GM23338 (cell line): ENCODE data around the gene TMEM30B. TPM values are rescaled to one million over a fixed set of nuclear protein-coding genes. Genes with fewer than 3 reads are reported as not detected.

Experiments
- ATAC-seq: fragments of 200-7000 bp; cut with Tn5 transposase; 3 replicates; pipeline ENCODE4 v1.9.1; 2020
- DNase-seq: peaks from one replicate; pipeline ENCODE4 v3.0.0-alpha.2; 2015; ENCODE audit warnings: low spot score
- H2AFZ ChIP-seq: fragments of 200-600 bp; sonication (generic); 2 replicates; pipeline ENCODE4 v1.8.0; 2016; ENCODE audit warnings: antibody characterized with exemption, mild to moderate bottlenecking, moderate library complexity
- H3F3A ChIP-seq: fragments of 200-600 bp; sonication (generic); replicated peaks from 2 replicates; pipeline ENCODE4 v1.8.0; 2017; ENCODE audit warnings: antibody characterized with exemption, mixed run types, low read depth
- H3K27ac ChIP-seq: fragments of 200-600 bp; sonication (generic); 2 replicates; pipeline ENCODE4 v1.6.1; 2016; ENCODE audit warnings: low read depth
- H3K27me3 ChIP-seq: fragments of 200-600 bp; sonication (generic); 2 replicates; pipeline ENCODE4 v1.8.0; 2016; ENCODE audit warnings: mild to moderate bottlenecking, mixed run types, moderate library complexity; ENCODE audit not compliant: insufficient read depth
- H3K36me3 ChIP-seq: fragments of 200-600 bp; sonication (generic); 2 replicates; pipeline ENCODE4 v1.8.0; 2016; ENCODE audit warnings: mild to moderate bottlenecking; ENCODE audit not compliant: insufficient read depth
- H3K4me1 ChIP-seq: fragments of 200-600 bp; sonication (generic); 2 replicates; pipeline ENCODE4 v1.8.0; 2016; ENCODE audit warnings: mild to moderate bottlenecking, moderate library complexity; ENCODE audit not compliant: insufficient read depth
- H3K4me2 ChIP-seq: fragments of 200-600 bp; sonication (generic); 2 replicates; pipeline ENCODE4 v1.7.1; 2017; ENCODE audit warnings: mixed run types
- H3K4me3 ChIP-seq: fragments of 200-600 bp; sonication (generic); 2 replicates; pipeline ENCODE4 v1.6.1; 2016; ENCODE audit warnings: mixed run types
- H3K79me2 ChIP-seq: fragments of 200-600 bp; sonication (generic); replicated peaks from 2 replicates; pipeline ENCODE4 v1.8.0; 2017; ENCODE audit warnings: mild to moderate bottlenecking; ENCODE audit not compliant: insufficient read depth
- H3K9me2 ChIP-seq: fragments of 200-600 bp; sonication (generic); 2 replicates; pipeline ENCODE4 v1.8.0; 2017; ENCODE audit not compliant: insufficient read depth
- H4K20me1 ChIP-seq: fragments of 200-600 bp; sonication (generic); replicated peaks from 2 replicates; pipeline ENCODE4 v1.8.0; 2017; ENCODE audit warnings: mild to moderate bottlenecking; ENCODE audit not compliant: insufficient read depth
- H3K27ac Mint-ChIP-seq: 2 replicates; pipeline ENCODE4 v1.8.0; 2020; ENCODE audit warnings: inconsistent platforms, mild to moderate bottlenecking, moderate library complexity, mixed read lengths
- H3K27me3 Mint-ChIP-seq: 3 replicates; pipeline ENCODE4 v1.8.0; 2022; ENCODE audit warnings: low read depth, mild to moderate bottlenecking, moderate library complexity, mixed read lengths, inconsistent platforms; ENCODE audit not compliant: insufficient read depth, poor library complexity
- H3K36me3 Mint-ChIP-seq: 3 replicates; pipeline ENCODE4 v1.8.0; 2021; ENCODE audit warnings: low read depth, mild to moderate bottlenecking, inconsistent platforms, moderate library complexity, mixed read lengths
- H3K4me1 Mint-ChIP-seq: 3 replicates; pipeline ENCODE4 v1.8.0; 2020; ENCODE audit warnings: mild to moderate bottlenecking, inconsistent platforms, mixed read lengths
- H3K4me3 Mint-ChIP-seq: 3 replicates; pipeline ENCODE4 v1.8.0; 2021; ENCODE audit warnings: moderate library complexity, mild to moderate bottlenecking, inconsistent platforms, mixed read lengths
- H3K9me3 Mint-ChIP-seq: 3 replicates; pipeline ENCODE4 v1.8.0; 2020; ENCODE audit warnings: moderate library complexity, mild to moderate bottlenecking, inconsistent platforms, mixed read lengths
- CREB1 ChIP-seq: fragments of 250-450 bp; sonication (Bioruptor Pico); IDR thresholded peaks from 2 replicates; pipeline ENCODE4 v1.5.0; 2020; ENCODE audit warnings: low read depth, mild to moderate bottlenecking, moderate library complexity
- EZH2 ChIP-seq: fragments of 200-600 bp; sonication (generic); IDR thresholded peaks from one replicate; pipeline ENCODE4 v1.8.0; 2017; ENCODE audit warnings: antibody characterized with exemption, mild to moderate bottlenecking, low read depth; ENCODE audit not compliant: unreplicated experiment
- EZH2phosphoT487 ChIP-seq: fragments of 200-600 bp; sonication (generic); IDR thresholded peaks from one replicate; pipeline ENCODE4 v1.8.1; 2018; ENCODE audit warnings: antibody characterized with exemption; ENCODE audit not compliant: unreplicated experiment
- JUNB ChIP-seq: IDR thresholded peaks from one replicate; pipeline ENCODE4 v1.6.1; 2016; ENCODE audit warnings: antibody characterized with exemption; ENCODE audit not compliant: unreplicated experiment
- NANOG ChIP-seq: IDR thresholded peaks from 2 replicates; pipeline ENCODE4 v1.6.1; 2016; ENCODE audit warnings: antibody characterized with exemption, borderline replicate concordance
- POLR2AphosphoS5 ChIP-seq: IDR thresholded peaks from 2 replicates; pipeline ENCODE4 v1.6.1; 2016; ENCODE audit warnings: antibody characterized with exemption, low read depth
- STAT1 ChIP-seq: IDR thresholded peaks from one replicate; pipeline ENCODE4 v1.6.1; 2016; ENCODE audit warnings: antibody characterized with exemption; ENCODE audit not compliant: unreplicated experiment
- ZNF114 ChIP-seq: fragments of 250-450 bp; sonication (Bioruptor Pico); IDR thresholded peaks from 2 replicates; pipeline ENCODE4 v1.5.0; 2020; ENCODE audit warnings: mild to moderate bottlenecking, moderate library complexity
- ZNF331 ChIP-seq: fragments of 250-450 bp; sonication (Bioruptor Pico); IDR thresholded peaks from 2 replicates; pipeline ENCODE4 v1.5.0; 2020; ENCODE audit warnings: low read depth, mild to moderate bottlenecking, moderate library complexity
- polyA plus RNA-seq: library from polyadenylated mRNA; unstranded; fragments of >200 nt; fragmentation: Nextera tagmentation; extraction: Ambion mirVana; gene quantifications from 2 replicates; pipeline ENCODE4 v1.2.1, GENCODE V29; 2016
- total RNA-seq: library from RNA; depleted of rRNA; stranded (reverse); fragments of >200 nt; shearing (Covaris generic); gene quantifications from 2 replicates; pipeline ENCODE4 v1.2.3, GENCODE V29; 2014
- TF ChIP-seq, protein P1 (sequence below), 2 experiments: fragments of 200-600 bp in 1 of 2; sonication (generic) in 1 of 2; conservative IDR thresholded peaks; 2 replicates each; pipeline versions ENCODE4 v1.5.1 to v1.6.1; 2016 to 2017; ENCODE audit warnings: antibody characterized with exemption in 2 of 2, low read depth in 2 of 2, mild to moderate bottlenecking in 2 of 2, moderate library complexity in 1 of 2
- TF ChIP-seq, protein P2 (sequence below): IDR thresholded peaks from one replicate; pipeline ENCODE4 v1.6.1; 2018; ENCODE audit warnings: antibody characterized with exemption; ENCODE audit not compliant: unreplicated experiment
- TF ChIP-seq, protein P3 (sequence below): fragments of 250-450 bp; sonication (Bioruptor Pico); IDR thresholded peaks from 2 replicates; pipeline ENCODE4 v1.5.0; 2020; ENCODE audit warnings: mild to moderate bottlenecking, moderate library complexity
- TF ChIP-seq, protein P4 (sequence below): IDR thresholded peaks from 2 replicates; pipeline ENCODE4 v1.6.1; 2016; ENCODE audit warnings: antibody characterized with exemption

TMEM30B gene
- total and polyA plus RNA-seq, 2 experiments from 2014 or later = 7.2 to 22.9 TPM

DNA sequence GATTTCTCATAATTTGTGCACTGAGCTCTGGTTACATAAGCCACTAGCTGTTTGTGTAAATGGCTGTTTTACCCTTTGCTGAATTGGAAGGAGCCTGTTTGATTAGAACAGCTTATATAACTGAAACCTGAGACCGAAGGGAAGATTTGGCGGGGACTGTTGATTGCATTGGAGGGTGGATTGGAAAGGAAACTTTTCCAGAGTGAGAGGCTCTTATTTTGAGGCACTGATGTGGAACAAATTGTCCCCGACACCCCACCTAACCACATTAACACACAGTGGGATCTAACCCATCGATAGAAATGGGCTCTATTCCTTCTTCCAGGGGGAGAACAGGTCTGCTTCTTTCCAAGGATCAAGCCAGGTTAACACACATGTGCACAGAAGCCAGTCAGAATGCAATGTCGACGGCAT, 51.7 kb downstream of the TMEM30B start:
- DNase-seq = no peak
- no peaks in the 10 kb centered on the region for H3F3A ChIP-seq
- H3K27me3 Mint-ChIP-seq = no peaks in the 10 kb centered on the region
- no peaks in the 10 kb centered on the region for H3K9me2 ChIP-seq
- no peak for ATAC-seq
- H3K4me1 ChIP-seq = peaks cover 14% of the 10 kb centered on the region
- no peak overlapping the region for H3K4me2 ChIP-seq
- no peaks in the 10 kb centered on the region for H3K36me3 ChIP-seq
- no peaks in the 10 kb centered on the region for H3K9me3 Mint-ChIP-seq
- H4K20me1 ChIP-seq = no peaks in the 10 kb centered on the region
- H3K79me2 ChIP-seq = no peaks in the 10 kb centered on the region
- H3K27ac ChIP-seq = 0 out of 2 replicates have a peak overlapping the region, but pooled peaks have one; percentile 59
- no peak overlapping the region for H3K4me3 ChIP-seq
- no peak overlapping the region for H3K27ac Mint-ChIP-seq
- no peaks in the 10 kb centered on the region for H3K27me3 ChIP-seq
- H3K4me3 Mint-ChIP-seq = no peak overlapping the region
- H2AFZ ChIP-seq = peak overlapping the region; percentile 82
- TF ChIP-seq ZNF114 (CRISPR knock-in tag) (no peak), STAT1 (no peak), NANOG (no peak), ZNF331 (CRISPR knock-in tag) (no peak), EZH2phosphoT487 (no peak), CREB1 (CRISPR knock-in tag) (no peak), EZH2 (no peak), JUNB (no peak), POLR2AphosphoS5 (no peak)
- TF ChIP-seq, protein P1, sequence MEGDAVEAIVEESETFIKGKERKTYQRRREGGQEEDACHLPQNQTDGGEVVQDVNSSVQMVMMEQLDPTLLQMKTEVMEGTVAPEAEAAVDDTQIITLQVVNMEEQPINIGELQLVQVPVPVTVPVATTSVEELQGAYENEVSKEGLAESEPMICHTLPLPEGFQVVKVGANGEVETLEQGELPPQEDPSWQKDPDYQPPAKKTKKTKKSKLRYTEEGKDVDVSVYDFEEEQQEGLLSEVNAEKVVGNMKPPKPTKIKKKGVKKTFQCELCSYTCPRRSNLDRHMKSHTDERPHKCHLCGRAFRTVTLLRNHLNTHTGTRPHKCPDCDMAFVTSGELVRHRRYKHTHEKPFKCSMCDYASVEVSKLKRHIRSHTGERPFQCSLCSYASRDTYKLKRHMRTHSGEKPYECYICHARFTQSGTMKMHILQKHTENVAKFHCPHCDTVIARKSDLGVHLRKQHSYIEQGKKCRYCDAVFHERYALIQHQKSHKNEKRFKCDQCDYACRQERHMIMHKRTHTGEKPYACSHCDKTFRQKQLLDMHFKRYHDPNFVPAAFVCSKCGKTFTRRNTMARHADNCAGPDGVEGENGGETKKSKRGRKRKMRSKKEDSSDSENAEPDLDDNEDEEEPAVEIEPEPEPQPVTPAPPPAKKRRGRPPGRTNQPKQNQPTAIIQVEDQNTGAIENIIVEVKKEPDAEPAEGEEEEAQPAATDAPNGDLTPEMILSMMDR (conservative IDR thresholded peaks at IDR 0.05; ENCODE audit: low read depth in 2 of 2) = no peak
- TF ChIP-seq, protein P2, sequence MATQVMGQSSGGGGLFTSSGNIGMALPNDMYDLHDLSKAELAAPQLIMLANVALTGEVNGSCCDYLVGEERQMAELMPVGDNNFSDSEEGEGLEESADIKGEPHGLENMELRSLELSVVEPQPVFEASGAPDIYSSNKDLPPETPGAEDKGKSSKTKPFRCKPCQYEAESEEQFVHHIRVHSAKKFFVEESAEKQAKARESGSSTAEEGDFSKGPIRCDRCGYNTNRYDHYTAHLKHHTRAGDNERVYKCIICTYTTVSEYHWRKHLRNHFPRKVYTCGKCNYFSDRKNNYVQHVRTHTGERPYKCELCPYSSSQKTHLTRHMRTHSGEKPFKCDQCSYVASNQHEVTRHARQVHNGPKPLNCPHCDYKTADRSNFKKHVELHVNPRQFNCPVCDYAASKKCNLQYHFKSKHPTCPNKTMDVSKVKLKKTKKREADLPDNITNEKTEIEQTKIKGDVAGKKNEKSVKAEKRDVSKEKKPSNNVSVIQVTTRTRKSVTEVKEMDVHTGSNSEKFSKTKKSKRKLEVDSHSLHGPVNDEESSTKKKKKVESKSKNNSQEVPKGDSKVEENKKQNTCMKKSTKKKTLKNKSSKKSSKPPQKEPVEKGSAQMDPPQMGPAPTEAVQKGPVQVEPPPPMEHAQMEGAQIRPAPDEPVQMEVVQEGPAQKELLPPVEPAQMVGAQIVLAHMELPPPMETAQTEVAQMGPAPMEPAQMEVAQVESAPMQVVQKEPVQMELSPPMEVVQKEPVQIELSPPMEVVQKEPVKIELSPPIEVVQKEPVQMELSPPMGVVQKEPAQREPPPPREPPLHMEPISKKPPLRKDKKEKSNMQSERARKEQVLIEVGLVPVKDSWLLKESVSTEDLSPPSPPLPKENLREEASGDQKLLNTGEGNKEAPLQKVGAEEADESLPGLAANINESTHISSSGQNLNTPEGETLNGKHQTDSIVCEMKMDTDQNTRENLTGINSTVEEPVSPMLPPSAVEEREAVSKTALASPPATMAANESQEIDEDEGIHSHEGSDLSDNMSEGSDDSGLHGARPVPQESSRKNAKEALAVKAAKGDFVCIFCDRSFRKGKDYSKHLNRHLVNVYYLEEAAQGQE = no peak
- TF ChIP-seq, protein P3, sequence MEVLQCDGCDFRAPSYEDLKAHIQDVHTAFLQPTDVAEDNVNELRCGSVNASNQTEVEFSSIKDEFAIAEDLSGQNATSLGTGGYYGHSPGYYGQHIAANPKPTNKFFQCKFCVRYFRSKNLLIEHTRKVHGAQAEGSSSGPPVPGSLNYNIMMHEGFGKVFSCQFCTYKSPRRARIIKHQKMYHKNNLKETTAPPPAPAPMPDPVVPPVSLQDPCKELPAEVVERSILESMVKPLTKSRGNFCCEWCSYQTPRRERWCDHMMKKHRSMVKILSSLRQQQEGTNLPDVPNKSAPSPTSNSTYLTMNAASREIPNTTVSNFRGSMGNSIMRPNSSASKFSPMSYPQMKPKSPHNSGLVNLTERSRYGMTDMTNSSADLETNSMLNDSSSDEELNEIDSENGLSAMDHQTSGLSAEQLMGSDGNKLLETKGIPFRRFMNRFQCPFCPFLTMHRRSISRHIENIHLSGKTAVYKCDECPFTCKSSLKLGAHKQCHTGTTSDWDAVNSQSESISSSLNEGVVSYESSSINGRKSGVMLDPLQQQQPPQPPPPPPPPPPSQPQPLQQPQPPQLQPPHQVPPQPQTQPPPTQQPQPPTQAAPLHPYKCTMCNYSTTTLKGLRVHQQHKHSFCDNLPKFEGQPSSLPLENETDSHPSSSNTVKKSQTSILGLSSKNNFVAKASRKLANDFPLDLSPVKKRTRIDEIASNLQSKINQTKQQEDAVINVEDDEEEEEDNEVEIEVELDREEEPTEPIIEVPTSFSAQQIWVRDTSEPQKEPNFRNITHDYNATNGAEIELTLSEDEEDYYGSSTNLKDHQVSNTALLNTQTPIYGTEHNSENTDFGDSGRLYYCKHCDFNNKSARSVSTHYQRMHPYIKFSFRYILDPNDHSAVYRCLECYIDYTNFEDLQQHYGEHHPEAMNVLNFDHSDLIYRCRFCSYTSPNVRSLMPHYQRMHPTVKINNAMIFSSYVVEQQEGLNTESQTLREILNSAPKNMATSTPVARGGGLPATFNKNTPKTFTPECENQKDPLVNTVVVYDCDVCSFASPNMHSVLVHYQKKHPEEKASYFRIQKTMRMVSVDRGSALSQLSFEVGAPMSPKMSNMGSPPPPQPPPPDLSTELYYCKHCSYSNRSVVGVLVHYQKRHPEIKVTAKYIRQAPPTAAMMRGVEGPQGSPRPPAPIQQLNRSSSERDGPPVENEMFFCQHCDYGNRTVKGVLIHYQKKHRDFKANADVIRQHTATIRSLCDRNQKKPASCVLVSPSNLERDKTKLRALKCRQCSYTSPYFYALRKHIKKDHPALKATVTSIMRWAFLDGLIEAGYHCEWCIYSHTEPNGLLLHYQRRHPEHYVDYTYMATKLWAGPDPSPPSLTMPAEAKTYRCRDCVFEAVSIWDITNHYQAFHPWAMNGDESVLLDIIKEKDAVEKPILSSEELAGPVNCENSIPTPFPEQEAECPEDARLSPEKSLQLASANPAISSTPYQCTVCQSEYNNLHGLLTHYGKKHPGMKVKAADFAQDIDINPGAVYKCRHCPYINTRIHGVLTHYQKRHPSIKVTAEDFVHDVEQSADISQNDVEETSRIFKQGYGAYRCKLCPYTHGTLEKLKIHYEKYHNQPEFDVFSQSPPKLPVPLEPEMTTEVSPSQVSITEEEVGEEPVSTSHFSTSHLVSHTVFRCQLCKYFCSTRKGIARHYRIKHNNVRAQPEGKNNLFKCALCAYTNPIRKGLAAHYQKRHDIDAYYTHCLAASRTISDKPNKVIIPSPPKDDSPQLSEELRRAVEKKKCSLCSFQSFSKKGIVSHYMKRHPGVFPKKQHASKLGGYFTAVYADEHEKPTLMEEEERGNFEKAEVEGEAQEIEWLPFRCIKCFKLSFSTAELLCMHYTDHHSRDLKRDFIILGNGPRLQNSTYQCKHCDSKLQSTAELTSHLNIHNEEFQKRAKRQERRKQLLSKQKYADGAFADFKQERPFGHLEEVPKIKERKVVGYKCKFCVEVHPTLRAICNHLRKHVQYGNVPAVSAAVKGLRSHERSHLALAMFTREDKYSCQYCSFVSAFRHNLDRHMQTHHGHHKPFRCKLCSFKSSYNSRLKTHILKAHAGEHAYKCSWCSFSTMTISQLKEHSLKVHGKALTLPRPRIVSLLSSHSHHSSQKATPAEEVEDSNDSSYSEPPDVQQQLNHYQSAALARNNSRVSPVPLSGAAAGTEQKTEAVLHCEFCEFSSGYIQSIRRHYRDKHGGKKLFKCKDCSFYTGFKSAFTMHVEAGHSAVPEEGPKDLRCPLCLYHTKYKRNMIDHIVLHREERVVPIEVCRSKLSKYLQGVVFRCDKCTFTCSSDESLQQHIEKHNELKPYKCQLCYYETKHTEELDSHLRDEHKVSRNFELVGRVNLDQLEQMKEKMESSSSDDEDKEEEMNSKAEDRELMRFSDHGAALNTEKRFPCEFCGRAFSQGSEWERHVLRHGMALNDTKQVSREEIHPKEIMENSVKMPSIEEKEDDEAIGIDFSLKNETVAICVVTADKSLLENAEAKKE (CRISPR knock-in tag) = no peak
- TF ChIP-seq, protein P4, sequence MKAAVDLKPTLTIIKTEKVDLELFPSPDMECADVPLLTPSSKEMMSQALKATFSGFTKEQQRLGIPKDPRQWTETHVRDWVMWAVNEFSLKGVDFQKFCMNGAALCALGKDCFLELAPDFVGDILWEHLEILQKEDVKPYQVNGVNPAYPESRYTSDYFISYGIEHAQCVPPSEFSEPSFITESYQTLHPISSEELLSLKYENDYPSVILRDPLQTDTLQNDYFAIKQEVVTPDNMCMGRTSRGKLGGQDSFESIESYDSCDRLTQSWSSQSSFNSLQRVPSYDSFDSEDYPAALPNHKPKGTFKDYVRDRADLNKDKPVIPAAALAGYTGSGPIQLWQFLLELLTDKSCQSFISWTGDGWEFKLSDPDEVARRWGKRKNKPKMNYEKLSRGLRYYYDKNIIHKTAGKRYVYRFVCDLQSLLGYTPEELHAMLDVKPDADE = no peak
- H3K4me1 Mint-ChIP-seq = peaks cover 12% of the 10 kb centered on the region
- H3K36me3 Mint-ChIP-seq = no peaks in the 10 kb centered on the region
